Measurements from ENCODE around the gene AGPAT3.
A peak's percentile ranks its signal among the peaks of the same experiment; 100 is the strongest.

The AGPAT3 gene

GRCh38 chr21:43835050-43835449 lies 30.0 kb upstream of the AGPAT3 start:
- Histone ChIP-seq H3K27ac (ENCODE audit: low read length, poor library complexity, severe bottlenecking) (no peak overlapping the region), H2AFZ (ENCODE audit: low read depth, low read length) (no peak overlapping the region), H4K91ac (ENCODE audit: low read length) (no peak overlapping the region), H3K4me3 (ENCODE audit: insufficient read depth in 1 of 2, low read depth in 1 of 2, low read length in 2 of 2) (no peak overlapping the region), H3K9me3 (ENCODE audit: control insufficient read depth, low read length) (no peaks in the 10 kb centered on the region), H3K27me3 (ENCODE audit: control insufficient read depth in 1 of 2, insufficient read depth in 1 of 2, low read length in 2 of 2) (peaks cover 20 to 70% of the 10 kb centered on the region in 2 experiments), H2AK5ac (ENCODE audit: low read length, severe bottlenecking) (no peak overlapping the region), H2BK15ac (ENCODE audit: low read depth, poor library complexity, severe bottlenecking) (no peak overlapping the region), H3K4ac (ENCODE audit: low read depth in 1 of 2, low read length in 2 of 2) (no peak overlapping the region), H2BK120ac (ENCODE audit: low read depth, low read length) (no peak overlapping the region), H3K14ac (ENCODE audit: low read length in 2 of 2) (peak overlapping the region in 1 of 2 experiments; percentile 22), H2BK5ac (ENCODE audit: low read depth, low read length, poor library complexity, severe bottlenecking) (no peak overlapping the region), H3K4me2 (ENCODE audit: low read length, poor library complexity, severe bottlenecking) (no peak overlapping the region), H3K18ac (ENCODE audit: low read depth in 1 of 2, low read length in 2 of 2) (no peak overlapping the region), H2BK12ac (ENCODE audit: low read length in 2 of 2) (no peak overlapping the region), H3K9ac (ENCODE audit: low read length) (no peak overlapping the region), H3K36me3 (ENCODE audit: control insufficient read depth in 1 of 2, insufficient read depth in 2 of 2, low read depth in 1 of 2, low read length in 2 of 2) (no peaks in the 10 kb centered on the region), H3K4me1 (ENCODE audit: control insufficient read depth, insufficient read depth, low read depth, low read length) (no peaks in the 10 kb centered on the region), H4K8ac (ENCODE audit: low read length) (no peak overlapping the region), H3K23ac (ENCODE audit: low read length in 2 of 2) (no peak overlapping the region), H3K79me1 (replicated peaks; ENCODE audit: low read length, poor library complexity, severe bottlenecking) (no peaks in the 10 kb centered on the region)
- WGBS = 74% methylated on average over 15 of the region's 15 CpGs
- DNase-seq = no peak

GRCh38 chr21:43835861-43836260 lies 29.2 kb upstream of the AGPAT3 start:
- no peak overlapping the region for H2BK12ac ChIP-seq (ENCODE audit: low read length in 2 of 2)
- H3K27me3 ChIP-seq (ENCODE audit: control insufficient read depth in 1 of 2, insufficient read depth in 1 of 2, low read length in 2 of 2) = peaks cover 20 to 62% of the 10 kb centered on the region in 2 experiments
- no peak overlapping the region for H2AK5ac ChIP-seq (ENCODE audit: low read length, severe bottlenecking)
- H3K79me1 ChIP-seq (replicated peaks; ENCODE audit: low read length, poor library complexity, severe bottlenecking) = no peaks in the 10 kb centered on the region
- H3K14ac ChIP-seq (ENCODE audit: low read length in 2 of 2) = no peak overlapping the region
- H2BK5ac ChIP-seq (ENCODE audit: low read depth, low read length, poor library complexity, severe bottlenecking) = no peak overlapping the region
- no peak overlapping the region for H3K27ac ChIP-seq (ENCODE audit: low read length, poor library complexity, severe bottlenecking)
- no peak overlapping the region for H3K4ac ChIP-seq (ENCODE audit: low read depth in 1 of 2, low read length in 2 of 2)
- no peak overlapping the region for H3K4me2 ChIP-seq (ENCODE audit: low read length, poor library complexity, severe bottlenecking)
- H2BK120ac ChIP-seq (ENCODE audit: low read depth, low read length) = no peak overlapping the region
- no peak overlapping the region for H4K91ac ChIP-seq (ENCODE audit: low read length)
- H2AFZ ChIP-seq (ENCODE audit: low read depth, low read length) = no peak overlapping the region
- no peak for DNase-seq
- H3K36me3 ChIP-seq (ENCODE audit: control insufficient read depth in 1 of 2, insufficient read depth in 2 of 2, low read depth in 1 of 2, low read length in 2 of 2) = no peaks in the 10 kb centered on the region
- H2BK15ac ChIP-seq (ENCODE audit: low read depth, poor library complexity, severe bottlenecking) = no peak overlapping the region
- peak overlapping the region in 1 of 2 experiments; percentile 50 for H3K23ac ChIP-seq (ENCODE audit: low read length in 2 of 2)
- H4K8ac ChIP-seq (ENCODE audit: low read length) = no peak overlapping the region
- H3K18ac ChIP-seq (ENCODE audit: low read depth in 1 of 2, low read length in 2 of 2) = no peak overlapping the region
- H3K4me3 ChIP-seq (ENCODE audit: insufficient read depth in 1 of 2, low read depth in 1 of 2, low read length in 2 of 2) = no peak overlapping the region
- H3K4me1 ChIP-seq (ENCODE audit: control insufficient read depth, insufficient read depth, low read depth, low read length) = no peaks in the 10 kb centered on the region
- 90% methylated on average over 6 of the region's 6 CpGs for WGBS
- H3K9ac ChIP-seq (ENCODE audit: low read length) = no peak overlapping the region
- H3K9me3 ChIP-seq (ENCODE audit: control insufficient read depth, low read length) = no peaks in the 10 kb centered on the region

- H2BK120ac ChIP-seq (ENCODE audit: low read depth, low read length) = no peak overlapping the region
- no peaks in the 10 kb centered on the region for H3K79me1 ChIP-seq (replicated peaks; ENCODE audit: low read length, poor library complexity, severe bottlenecking)
- no peak overlapping the region for H3K4me2 ChIP-seq (ENCODE audit: low read length, poor library complexity, severe bottlenecking)
- H3K4me1 ChIP-seq (ENCODE audit: control insufficient read depth, insufficient read depth, low read depth, low read length) = no peaks in the 10 kb centered on the region
- H3K4ac ChIP-seq (ENCODE audit: low read depth in 1 of 2, low read length in 2 of 2) = no peak overlapping the region
- no peak for DNase-seq
- H3K4me3 ChIP-seq (ENCODE audit: insufficient read depth in 1 of 2, low read depth in 1 of 2, low read length in 2 of 2) = no peak overlapping the region
- no peak overlapping the region for H3K18ac ChIP-seq (ENCODE audit: low read depth in 1 of 2, low read length in 2 of 2)
- no peak overlapping the region for H2AK5ac ChIP-seq (ENCODE audit: low read length, severe bottlenecking)
- H3K27me3 ChIP-seq (ENCODE audit: control insufficient read depth in 1 of 2, insufficient read depth in 1 of 2, low read length in 2 of 2) = peaks cover 16 to 55% of the 10 kb centered on the region in 2 experiments
- no peak overlapping the region for H4K8ac ChIP-seq (ENCODE audit: low read length)
- no peak overlapping the region for H3K27ac ChIP-seq (ENCODE audit: low read length, poor library complexity, severe bottlenecking)
- H3K36me3 ChIP-seq (ENCODE audit: control insufficient read depth in 1 of 2, insufficient read depth in 2 of 2, low read depth in 1 of 2, low read length in 2 of 2) = no peaks in the 10 kb centered on the region
- no peak overlapping the region for H2BK5ac ChIP-seq (ENCODE audit: low read depth, low read length, poor library complexity, severe bottlenecking)
- H2BK12ac ChIP-seq (ENCODE audit: low read length in 2 of 2) = no peak overlapping the region
- WGBS = 71% methylated on average over 6 of the region's 6 CpGs
- H3K9ac ChIP-seq (ENCODE audit: low read length) = no peak overlapping the region
- no peak overlapping the region for H2AFZ ChIP-seq (ENCODE audit: low read depth, low read length)
- no peak overlapping the region for H4K91ac ChIP-seq (ENCODE audit: low read length)
- H2BK15ac ChIP-seq (ENCODE audit: low read depth, poor library complexity, severe bottlenecking) = no peak overlapping the region
- H3K23ac ChIP-seq (ENCODE audit: low read length in 2 of 2) = no peak overlapping the region
- H3K14ac ChIP-seq (ENCODE audit: low read length in 2 of 2) = no peak overlapping the region
- H3K9me3 ChIP-seq (ENCODE audit: control insufficient read depth, low read length) = no peaks in the 10 kb centered on the region
These were observed 28.4 kb upstream of the AGPAT3 start for GRCh38 chr21:43836616-43837015.

GRCh38 chr21:43840259-43840658 lies 24.8 kb upstream of the AGPAT3 start:
- Histone ChIP-seq H3K14ac (ENCODE audit: low read length in 2 of 2) (no peak overlapping the region), H2AFZ (ENCODE audit: low read depth, low read length) (no peak overlapping the region), H3K4ac (ENCODE audit: low read depth in 1 of 2, low read length in 2 of 2) (no peak overlapping the region), H3K36me3 (ENCODE audit: control insufficient read depth in 1 of 2, insufficient read depth in 2 of 2, low read depth in 1 of 2, low read length in 2 of 2) (no peaks in the 10 kb centered on the region), H2BK5ac (ENCODE audit: low read depth, low read length, poor library complexity, severe bottlenecking) (no peak overlapping the region), H3K4me3 (ENCODE audit: insufficient read depth in 1 of 2, low read depth in 1 of 2, low read length in 2 of 2) (no peak overlapping the region), H2BK15ac (ENCODE audit: low read depth, poor library complexity, severe bottlenecking) (no peak overlapping the region), H2BK120ac (ENCODE audit: low read depth, low read length) (no peak overlapping the region), H3K27me3 (ENCODE audit: control insufficient read depth in 1 of 2, insufficient read depth in 1 of 2, low read length in 2 of 2) (peaks cover 16 to 33% of the 10 kb centered on the region in 2 experiments), H3K9me3 (ENCODE audit: control insufficient read depth, low read length) (no peaks in the 10 kb centered on the region), H2BK12ac (ENCODE audit: low read length in 2 of 2) (no peak overlapping the region), H2AK5ac (ENCODE audit: low read length, severe bottlenecking) (no peak overlapping the region), H3K23ac (ENCODE audit: low read length in 2 of 2) (no peak overlapping the region), H4K8ac (ENCODE audit: low read length) (no peak overlapping the region), H3K79me1 (replicated peaks; ENCODE audit: low read length, poor library complexity, severe bottlenecking) (no peaks in the 10 kb centered on the region), H3K27ac (ENCODE audit: low read length, poor library complexity, severe bottlenecking) (no peak overlapping the region), H4K91ac (ENCODE audit: low read length) (no peak overlapping the region), H3K18ac (ENCODE audit: low read depth in 1 of 2, low read length in 2 of 2) (no peak overlapping the region), H3K4me1 (ENCODE audit: control insufficient read depth, insufficient read depth, low read depth, low read length) (no peaks in the 10 kb centered on the region), H3K9ac (ENCODE audit: low read length) (no peak overlapping the region), H3K4me2 (ENCODE audit: low read length, poor library complexity, severe bottlenecking) (no peak overlapping the region)
- no peak for DNase-seq
- 83% methylated on average over 3 of the region's 3 CpGs for WGBS

All from mesenchymal stem cell (in vitro differentiated cells and primary cell).